ENCODE measurements around the gene SRSF12.

The SRSF12 gene

GRCh38 chr6:89117211-89118108, at the start of gene SRSF12:
Gene SRSF12, minus strand, starts transcription at chr6:89118071. Its CDS starts 184 bp downstream, at chr6:89117887.
- DNase-seq (ENCODE audit: low read depth, low spot score): no peak

GRCh38 chr6:89162047-89162371, 44.1 kb upstream of the SRSF12 start:
- no peak for DNase-seq (ENCODE audit: low read depth, low spot score)

GRCh38 chr6:89161326-89162046, 43.6 kb upstream of the SRSF12 start:
- no peak for DNase-seq (ENCODE audit: low read depth, low spot score)

- no peak for DNase-seq (ENCODE audit: low read depth, low spot score)
Measured at GRCh38 chr6:89160331-89161092, 42.6 kb upstream of the SRSF12 start.

GRCh38 chr6:89154131-89154530, 36.3 kb upstream of the SRSF12 start:
- no peak for DNase-seq (ENCODE audit: low read depth, low spot score)

GRCh38 chr6:89148016-89148750, 30.3 kb upstream of the SRSF12 start:
- no peak for DNase-seq (ENCODE audit: low read depth, low spot score)

GRCh38 chr6:89146718-89147700, 29.1 kb upstream of the SRSF12 start:
- DNase-seq (ENCODE audit: low read depth, low spot score): no peak

GRCh38 chr6:89145956-89146717, 28.3 kb upstream of the SRSF12 start, which contains the start of gene PM20D2:
Gene PM20D2, plus strand, starts transcription at chr6:89146055. Its CDS starts 90 bp downstream, at chr6:89146145.
- no peak for DNase-seq (ENCODE audit: low read depth, low spot score)

- DNase-seq (ENCODE audit: low read depth, low spot score): no peak
Measured at GRCh38 chr6:89145091-89145955, 27.5 kb upstream of the SRSF12 start.

- no peak for DNase-seq (ENCODE audit: low read depth, low spot score)
Measured at GRCh38 chr6:89144354-89144906, 26.6 kb upstream of the SRSF12 start.

- DNase-seq (ENCODE audit: low read depth, low spot score): no peak
Measured at GRCh38 chr6:89140347-89141156, 22.7 kb upstream of the SRSF12 start.

GRCh38 chr6:89139509-89140346, 21.9 kb upstream of the SRSF12 start:
- DNase-seq (ENCODE audit: low read depth, low spot score): no peak

GRCh38 chr6:89138173-89138572, 20.3 kb upstream of the SRSF12 start:
- no peak for DNase-seq (ENCODE audit: low read depth, low spot score)

- no peak for DNase-seq (ENCODE audit: low read depth, low spot score)
Measured at GRCh38 chr6:89134723-89135122, 16.9 kb upstream of the SRSF12 start.

GRCh38 chr6:89133981-89134380, 16.1 kb upstream of the SRSF12 start:
- no peak for DNase-seq (ENCODE audit: low read depth, low spot score)

- no peak for DNase-seq (ENCODE audit: low read depth, low spot score)
Measured at GRCh38 chr6:89132057-89132456, 14.2 kb upstream of the SRSF12 start.

All from smooth muscle cell of the brain vasculature (primary cell).